HepG2 (cell line): ENCODE results near the gene SH2D2A. TPM values are rescaled to one million over a fixed set of nuclear protein-coding genes. Genes with fewer than 3 reads are reported as not detected.

Experiments used
- ADNP ChIP-seq: sonication (generic); formaldehyde crosslinking; IDR thresholded peaks from 2 replicates; pipeline ENCODE4 v1.4.0; 2020; ENCODE audit warnings: missing genetic modification reagents
- HNRNPH1 ChIP-seq: fragments of 200-400 bp; formaldehyde crosslinking; optimal IDR thresholded peaks from 2 replicates; pipeline ENCODE3; 2017; ENCODE audit warnings: mild to moderate bottlenecking, low read depth, low read length
- HNRNPL ChIP-seq: fragments of 200-400 bp; formaldehyde crosslinking; IDR thresholded peaks from 2 replicates; pipeline ENCODE4 v1.6.1; 2017; ENCODE audit warnings: mild to moderate bottlenecking, low read depth, low read length
- REPIN1 ChIP-seq: sonication (generic); formaldehyde crosslinking; IDR thresholded peaks from 2 replicates; pipeline ENCODE4 v1.8.0; 2022; ENCODE audit warnings: missing genetic modification reagents, low read depth, mild to moderate bottlenecking, borderline replicate concordance
- SAFB2 ChIP-seq: sonication (generic); formaldehyde crosslinking; IDR thresholded peaks from 2 replicates; pipeline ENCODE4 v1.5.1; 2020; ENCODE audit warnings: missing genetic modification reagents, low read depth, mild to moderate bottlenecking, borderline replicate concordance
- ZBTB8A ChIP-seq: sonication (generic); formaldehyde crosslinking; IDR thresholded peaks from 2 replicates; pipeline ENCODE4 v1.4.0; 2020; ENCODE audit warnings: mild to moderate bottlenecking, low read depth, missing genetic modification reagents, borderline replicate concordance
- ZNF329 ChIP-seq: sonication (generic); formaldehyde crosslinking; IDR thresholded peaks from 2 replicates; pipeline ENCODE4 v1.9.0; 2021; ENCODE audit warnings: low read depth, mild to moderate bottlenecking, missing genetic modification reagents
- polyA plus RNA-seq, 8 experiments: library from polyadenylated mRNA; depleted of rRNA in 3 of 8; stranded (reverse) in 7 of 8; unstranded in 1 of 8; fragments of >200 nt; fragmentation: Illumina TruSeq in 4 of 8; extraction: Trizol in 4 of 8; gene quantifications; 2 replicates each; pipeline versions ENCODE4 v1.2.1 to v1.2.3, GENCODE V29; 2011 to 2016; ENCODE audit warnings: low read depth in 4 of 8, missing spikeins in 1 of 8, mixed read lengths in 1 of 8; ENCODE audit not compliant: insufficient read depth in 1 of 8
- total RNA-seq, 5 experiments: library from RNA; depleted of rRNA; stranded (reverse); fragments of >200 nt; fragmentation: Illumina TruSeq; extraction: Trizol; gene quantifications; 2 replicates each; pipeline ENCODE4 v1.2.3, GENCODE V29; 2016; ENCODE audit warnings: low read depth in 1 of 5
- TF ChIP-seq, protein P1 (sequence below): sonication (generic); formaldehyde crosslinking; IDR thresholded peaks from 2 replicates; pipeline ENCODE4 v1.8.0; 2022; ENCODE audit warnings: mild to moderate bottlenecking, missing genetic modification reagents, moderate library complexity
- TF ChIP-seq, protein P2 (sequence below): sonication (generic); formaldehyde crosslinking; conservative IDR thresholded peaks from 2 replicates; pipeline ENCODE4 v1.8.0; 2022; ENCODE audit warnings: mild to moderate bottlenecking, moderate library complexity, missing genetic modification reagents
- TF ChIP-seq, protein P3 (sequence below): sonication (generic); formaldehyde crosslinking; IDR thresholded peaks from 2 replicates; pipeline ENCODE4 v1.9.0; 2021; ENCODE audit warnings: missing genetic modification reagents, mild to moderate bottlenecking, borderline replicate concordance
- TF ChIP-seq, protein P4 (sequence below): sonication (generic); formaldehyde crosslinking; IDR thresholded peaks from 2 replicates; pipeline ENCODE4 v1.5.1; 2020; ENCODE audit warnings: missing genetic modification reagents, mild to moderate bottlenecking, borderline replicate concordance
- TF ChIP-seq, protein P5 (sequence below): sonication (generic); formaldehyde crosslinking; IDR thresholded peaks from 2 replicates; pipeline ENCODE4 v1.4.0; 2020; ENCODE audit warnings: missing genetic modification reagents
- TF ChIP-seq, protein P6 (sequence below): sonication (generic); formaldehyde crosslinking; IDR thresholded peaks from 2 replicates; pipeline ENCODE4 v1.4.0; 2020; ENCODE audit warnings: missing genetic modification reagents

The SH2D2A gene
- total and polyA plus RNA-seq, 2 of the 13 experiments (the other 11 are each of a cell fraction or from before 2014, with no cell fraction given), result 0.57 to 0.73 TPM

DNA sequence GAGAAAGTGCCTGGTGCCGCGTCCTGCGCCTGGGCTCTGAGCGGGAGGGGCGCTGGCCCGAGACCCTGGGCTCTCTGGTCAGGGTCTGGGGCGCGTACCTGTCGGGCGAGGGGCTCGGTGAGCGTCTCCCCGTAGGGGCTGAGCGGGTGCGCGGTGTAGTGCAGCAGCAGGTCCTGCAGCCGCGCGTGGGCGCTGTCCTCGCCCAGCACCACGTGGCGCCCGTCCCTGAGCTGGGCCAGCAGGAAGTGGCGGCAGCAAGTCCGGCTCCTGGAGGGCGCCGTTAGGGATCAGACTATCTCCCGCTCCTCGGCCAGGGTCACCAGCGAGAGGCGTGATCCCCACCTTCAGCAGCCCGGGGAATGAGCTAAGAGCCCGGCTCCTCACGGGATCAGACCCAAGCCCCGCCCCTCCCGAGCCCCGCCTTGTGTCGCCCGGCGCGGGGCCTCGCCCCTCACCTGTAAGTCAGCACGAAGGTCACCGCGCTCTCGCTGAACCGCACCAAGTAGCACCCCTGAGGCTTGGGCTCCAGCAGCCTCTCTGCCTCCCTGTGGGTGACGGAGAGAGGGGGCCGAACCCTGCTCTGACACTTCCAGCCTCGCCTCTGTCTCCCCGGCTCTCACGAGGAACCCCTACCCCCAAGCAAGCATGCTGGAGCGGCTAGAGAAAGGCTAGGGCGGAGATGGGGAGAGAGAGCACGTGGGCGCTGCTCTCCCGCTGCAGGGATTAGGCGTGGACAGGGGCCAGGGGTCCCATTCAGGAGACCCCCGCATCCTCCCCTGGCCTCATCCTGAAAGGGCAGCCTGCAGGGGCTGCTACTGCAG, 2.7 kb downstream of the SH2D2A start (continued):
- TF ChIP-seq, protein P1, sequence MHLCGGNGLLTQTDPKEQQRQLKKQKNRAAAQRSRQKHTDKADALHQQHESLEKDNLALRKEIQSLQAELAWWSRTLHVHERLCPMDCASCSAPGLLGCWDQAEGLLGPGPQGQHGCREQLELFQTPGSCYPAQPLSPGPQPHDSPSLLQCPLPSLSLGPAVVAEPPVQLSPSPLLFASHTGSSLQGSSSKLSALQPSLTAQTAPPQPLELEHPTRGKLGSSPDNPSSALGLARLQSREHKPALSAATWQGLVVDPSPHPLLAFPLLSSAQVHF (CRISPR knock-in tag), result 0 out of 2 replicates have a peak, but pooled peaks have one; percentile 52
- TF ChIP-seq, protein P2, sequence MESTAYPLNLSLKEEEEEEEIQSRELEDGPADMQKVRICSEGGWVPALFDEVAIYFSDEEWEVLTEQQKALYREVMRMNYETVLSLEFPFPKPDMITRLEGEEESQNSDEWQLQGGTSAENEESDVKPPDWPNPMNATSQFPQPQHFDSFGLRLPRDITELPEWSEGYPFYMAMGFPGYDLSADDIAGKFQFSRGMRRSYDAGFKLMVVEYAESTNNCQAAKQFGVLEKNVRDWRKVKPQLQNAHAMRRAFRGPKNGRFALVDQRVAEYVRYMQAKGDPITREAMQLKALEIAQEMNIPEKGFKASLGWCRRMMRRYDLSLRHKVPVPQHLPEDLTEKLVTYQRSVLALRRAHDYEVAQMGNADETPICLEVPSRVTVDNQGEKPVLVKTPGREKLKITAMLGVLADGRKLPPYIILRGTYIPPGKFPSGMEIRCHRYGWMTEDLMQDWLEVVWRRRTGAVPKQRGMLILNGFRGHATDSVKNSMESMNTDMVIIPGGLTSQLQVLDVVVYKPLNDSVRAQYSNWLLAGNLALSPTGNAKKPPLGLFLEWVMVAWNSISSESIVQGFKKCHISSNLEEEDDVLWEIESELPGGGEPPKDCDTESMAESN (CRISPR knock-in tag), result peak; percentile 96
- TF ChIP-seq ADNP (CRISPR knock-in tag) (no peak), ZBTB8A (CRISPR knock-in tag) (peak; percentile 66; the same call in 1 of the 2 replicates), ZNF329 (CRISPR knock-in tag) (0 out of 2 replicates have a peak, but pooled peaks have one; percentile 59), HNRNPH1 (no peak), SAFB2 (CRISPR knock-in tag) (peak; percentile 67; the same call in 1 of the 2 replicates), REPIN1 (CRISPR knock-in tag) (peak; percentile 57; the same call in 1 of the 2 replicates), HNRNPL (0 out of 2 replicates have a peak, but pooled peaks have one; percentile 36)
- TF ChIP-seq, protein P3, sequence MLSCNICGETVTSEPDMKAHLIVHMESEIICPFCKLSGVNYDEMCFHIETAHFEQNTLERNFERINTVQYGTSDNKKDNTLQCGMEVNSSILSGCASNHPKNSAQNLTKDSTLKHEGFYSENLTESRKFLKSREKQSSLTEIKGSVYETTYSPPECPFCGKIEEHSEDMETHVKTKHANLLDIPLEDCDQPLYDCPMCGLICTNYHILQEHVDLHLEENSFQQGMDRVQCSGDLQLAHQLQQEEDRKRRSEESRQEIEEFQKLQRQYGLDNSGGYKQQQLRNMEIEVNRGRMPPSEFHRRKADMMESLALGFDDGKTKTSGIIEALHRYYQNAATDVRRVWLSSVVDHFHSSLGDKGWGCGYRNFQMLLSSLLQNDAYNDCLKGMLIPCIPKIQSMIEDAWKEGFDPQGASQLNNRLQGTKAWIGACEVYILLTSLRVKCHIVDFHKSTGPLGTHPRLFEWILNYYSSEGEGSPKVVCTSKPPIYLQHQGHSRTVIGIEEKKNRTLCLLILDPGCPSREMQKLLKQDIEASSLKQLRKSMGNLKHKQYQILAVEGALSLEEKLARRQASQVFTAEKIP (CRISPR knock-in tag), result no peak
- TF ChIP-seq, protein P4, sequence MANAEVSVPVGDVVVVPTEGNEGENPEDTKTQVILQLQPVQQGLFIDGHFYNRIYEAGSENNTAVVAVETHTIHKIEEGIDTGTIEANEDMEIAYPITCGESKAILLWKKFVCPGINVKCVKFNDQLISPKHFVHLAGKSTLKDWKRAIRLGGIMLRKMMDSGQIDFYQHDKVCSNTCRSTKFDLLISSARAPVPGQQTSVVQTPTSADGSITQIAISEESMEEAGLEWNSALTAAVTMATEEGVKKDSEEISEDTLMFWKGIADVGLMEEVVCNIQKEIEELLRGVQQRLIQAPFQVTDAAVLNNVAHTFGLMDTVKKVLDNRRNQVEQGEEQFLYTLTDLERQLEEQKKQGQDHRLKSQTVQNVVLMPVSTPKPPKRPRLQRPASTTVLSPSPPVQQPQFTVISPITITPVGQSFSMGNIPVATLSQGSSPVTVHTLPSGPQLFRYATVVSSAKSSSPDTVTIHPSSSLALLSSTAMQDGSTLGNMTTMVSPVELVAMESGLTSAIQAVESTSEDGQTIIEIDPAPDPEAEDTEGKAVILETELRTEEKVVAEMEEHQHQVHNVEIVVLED (CRISPR knock-in tag), result peak; percentile 49; the same call in 1 of the 2 replicates
- TF ChIP-seq, protein P5, sequence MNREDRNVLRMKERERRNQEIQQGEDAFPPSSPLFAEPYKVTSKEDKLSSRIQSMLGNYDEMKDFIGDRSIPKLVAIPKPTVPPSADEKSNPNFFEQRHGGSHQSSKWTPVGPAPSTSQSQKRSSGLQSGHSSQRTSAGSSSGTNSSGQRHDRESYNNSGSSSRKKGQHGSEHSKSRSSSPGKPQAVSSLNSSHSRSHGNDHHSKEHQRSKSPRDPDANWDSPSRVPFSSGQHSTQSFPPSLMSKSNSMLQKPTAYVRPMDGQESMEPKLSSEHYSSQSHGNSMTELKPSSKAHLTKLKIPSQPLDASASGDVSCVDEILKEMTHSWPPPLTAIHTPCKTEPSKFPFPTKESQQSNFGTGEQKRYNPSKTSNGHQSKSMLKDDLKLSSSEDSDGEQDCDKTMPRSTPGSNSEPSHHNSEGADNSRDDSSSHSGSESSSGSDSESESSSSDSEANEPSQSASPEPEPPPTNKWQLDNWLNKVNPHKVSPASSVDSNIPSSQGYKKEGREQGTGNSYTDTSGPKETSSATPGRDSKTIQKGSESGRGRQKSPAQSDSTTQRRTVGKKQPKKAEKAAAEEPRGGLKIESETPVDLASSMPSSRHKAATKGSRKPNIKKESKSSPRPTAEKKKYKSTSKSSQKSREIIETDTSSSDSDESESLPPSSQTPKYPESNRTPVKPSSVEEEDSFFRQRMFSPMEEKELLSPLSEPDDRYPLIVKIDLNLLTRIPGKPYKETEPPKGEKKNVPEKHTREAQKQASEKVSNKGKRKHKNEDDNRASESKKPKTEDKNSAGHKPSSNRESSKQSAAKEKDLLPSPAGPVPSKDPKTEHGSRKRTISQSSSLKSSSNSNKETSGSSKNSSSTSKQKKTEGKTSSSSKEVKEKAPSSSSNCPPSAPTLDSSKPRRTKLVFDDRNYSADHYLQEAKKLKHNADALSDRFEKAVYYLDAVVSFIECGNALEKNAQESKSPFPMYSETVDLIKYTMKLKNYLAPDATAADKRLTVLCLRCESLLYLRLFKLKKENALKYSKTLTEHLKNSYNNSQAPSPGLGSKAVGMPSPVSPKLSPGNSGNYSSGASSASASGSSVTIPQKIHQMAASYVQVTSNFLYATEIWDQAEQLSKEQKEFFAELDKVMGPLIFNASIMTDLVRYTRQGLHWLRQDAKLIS (CRISPR knock-in tag), result no peak
- TF ChIP-seq, protein P6, sequence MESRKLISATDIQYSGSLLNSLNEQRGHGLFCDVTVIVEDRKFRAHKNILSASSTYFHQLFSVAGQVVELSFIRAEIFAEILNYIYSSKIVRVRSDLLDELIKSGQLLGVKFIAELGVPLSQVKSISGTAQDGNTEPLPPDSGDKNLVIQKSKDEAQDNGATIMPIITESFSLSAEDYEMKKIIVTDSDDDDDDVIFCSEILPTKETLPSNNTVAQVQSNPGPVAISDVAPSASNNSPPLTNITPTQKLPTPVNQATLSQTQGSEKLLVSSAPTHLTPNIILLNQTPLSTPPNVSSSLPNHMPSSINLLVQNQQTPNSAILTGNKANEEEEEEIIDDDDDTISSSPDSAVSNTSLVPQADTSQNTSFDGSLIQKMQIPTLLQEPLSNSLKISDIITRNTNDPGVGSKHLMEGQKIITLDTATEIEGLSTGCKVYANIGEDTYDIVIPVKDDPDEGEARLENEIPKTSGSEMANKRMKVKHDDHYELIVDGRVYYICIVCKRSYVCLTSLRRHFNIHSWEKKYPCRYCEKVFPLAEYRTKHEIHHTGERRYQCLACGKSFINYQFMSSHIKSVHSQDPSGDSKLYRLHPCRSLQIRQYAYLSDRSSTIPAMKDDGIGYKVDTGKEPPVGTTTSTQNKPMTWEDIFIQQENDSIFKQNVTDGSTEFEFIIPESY (CRISPR knock-in tag), result peak; percentile 98
